ENCODE data around the gene KPNA5.

- TF ChIP-seq POLR2A (IDR thresholded peaks at IDR 0.05) (no peak), CTCF (IDR thresholded peaks at IDR 0.05) (no peak)
Measured at GRCh38 chr6:116783852-116784251, 102.8 kb downstream of the KPNA5 start.

Measured in right lobe of liver (tissue), 4 donors.